ENCODE results near the gene TMEM143.
"Not testable (repeated sequence)": the region's sequence is repeated elsewhere in the genome, so short reads cannot be mapped to it uniquely, and the experiment has no call there.

- TF ChIP-seq EZH2phosphoT487 (IDR thresholded peaks at IDR 0.05; ENCODE audit: borderline replicate concordance, low read length); CTCF (IDR thresholded peaks at IDR 0.05; ENCODE audit: low read depth, low read length, poor library complexity, severe bottlenecking): not testable (repeated sequence)
Measured at GRCh38 chr19:48392006-48392344, 28.2 kb upstream of the TMEM143 start.
